Stimulated activated CD8-positive, alpha-beta memory T cell treated with anti-CD3 and anti-CD28 coated beads, Interleukin-7, amount 100 ng/mL, for 24 hours (primary cell): ENCODE results near the gene ACTL10.
"Not testable (repeated sequence)": the region's sequence is repeated elsewhere in the genome, so short reads cannot be mapped to it uniquely, and the experiment has no call there.

ENCODE experiments used
- DNase-seq: peaks from one replicate; pipeline ENCODE4 v3.0.0-alpha.2; 2020; ENCODE audit warnings: low read depth

The ACTL10 gene

DNA sequence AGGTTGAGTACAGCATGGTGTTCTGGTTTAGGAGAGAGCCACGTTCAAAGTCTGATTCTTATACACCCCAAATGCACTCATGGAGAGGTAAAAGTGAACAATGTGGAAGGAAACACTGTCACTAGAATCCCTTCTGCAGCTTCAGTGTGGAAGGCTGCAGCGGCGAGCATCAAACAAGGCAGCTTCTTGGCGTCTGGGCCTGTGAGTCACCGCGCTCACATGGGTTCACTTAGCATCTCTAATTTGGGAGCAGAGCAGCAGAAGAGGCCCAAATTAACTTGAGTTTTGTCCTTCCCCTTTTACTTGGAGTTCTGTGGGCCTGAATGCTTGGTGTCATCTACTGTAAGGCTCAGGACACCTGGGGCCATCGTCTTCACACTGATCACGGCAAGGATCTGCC, 30.4 kb downstream of the ACTL10 start:
- DNase-seq, result no peak

DNA sequence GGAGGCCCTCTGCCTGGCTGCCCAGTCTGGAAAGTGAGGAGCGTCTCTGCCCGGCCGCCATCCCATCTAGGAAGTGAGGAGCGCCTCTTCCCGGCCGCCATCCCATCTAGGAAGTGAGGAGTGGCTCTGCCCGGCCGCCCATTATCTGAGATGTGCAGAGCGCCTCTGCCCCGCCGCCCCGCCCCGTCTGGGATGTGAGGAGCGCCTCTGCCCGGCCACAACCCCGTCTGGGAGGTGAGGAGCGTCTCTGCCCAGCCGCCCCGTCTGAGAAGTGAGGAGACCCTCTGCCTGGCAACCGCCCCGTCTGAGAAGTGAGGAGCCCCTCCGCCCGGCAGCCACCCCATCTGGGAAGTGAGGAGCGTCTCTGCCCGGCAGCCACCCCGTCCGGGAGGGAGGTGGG, 32.2 kb downstream of the ACTL10 start:
- not testable (repeated sequence) for DNase-seq

- not testable (repeated sequence) for DNase-seq
Measured at GRCh38 chr20:33700696-33701441, 34.1 kb downstream of the ACTL10 start.

DNA sequence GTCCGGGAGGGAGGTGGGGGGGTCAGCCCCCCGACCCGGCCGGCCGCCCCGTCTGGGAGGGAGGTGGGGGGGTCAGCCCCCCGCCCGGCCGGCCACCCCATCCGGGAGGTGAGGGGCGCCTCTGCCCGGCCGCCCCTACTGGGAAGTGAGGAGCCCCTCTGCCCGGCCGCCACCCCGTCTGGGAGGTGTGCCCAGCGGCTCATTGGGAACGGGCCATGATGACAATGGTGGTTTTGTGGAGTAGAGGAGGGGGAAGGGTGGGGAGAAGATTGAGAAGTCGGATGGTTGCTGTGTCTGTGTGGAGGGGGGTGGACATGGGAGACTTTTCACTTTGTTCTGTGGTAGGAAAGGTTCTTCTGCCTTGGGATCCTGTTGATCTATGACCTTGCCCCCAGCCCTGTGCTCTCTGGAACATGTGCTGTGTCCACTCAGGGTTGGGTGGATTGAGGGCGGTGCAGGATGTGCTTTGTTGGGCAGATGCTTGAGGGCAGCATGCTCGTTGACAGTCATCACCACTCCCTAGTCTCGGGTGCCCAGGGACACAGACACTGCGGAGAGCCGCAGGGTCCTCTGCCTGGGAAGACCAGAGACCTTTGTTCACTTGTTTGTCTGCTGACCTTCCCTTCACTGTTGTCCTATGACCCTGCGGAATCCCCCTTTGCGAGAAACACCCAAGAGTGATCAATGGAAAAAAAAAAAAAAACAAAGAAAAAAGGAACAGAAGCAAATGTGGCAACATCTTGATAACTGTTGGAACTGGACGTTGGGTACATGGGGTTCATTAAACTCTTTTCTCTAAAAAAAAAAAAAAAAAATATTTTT, 35.1 kb downstream of the ACTL10 start:
- DNase-seq, result no peak

- DNase-seq, result no peak
Measured at GRCh38 chr20:33702861-33703260, 36.1 kb downstream of the ACTL10 start.

- DNase-seq, result no peak
Measured at GRCh38 chr20:33703498-33704137, 36.9 kb downstream of the ACTL10 start.

DNA sequence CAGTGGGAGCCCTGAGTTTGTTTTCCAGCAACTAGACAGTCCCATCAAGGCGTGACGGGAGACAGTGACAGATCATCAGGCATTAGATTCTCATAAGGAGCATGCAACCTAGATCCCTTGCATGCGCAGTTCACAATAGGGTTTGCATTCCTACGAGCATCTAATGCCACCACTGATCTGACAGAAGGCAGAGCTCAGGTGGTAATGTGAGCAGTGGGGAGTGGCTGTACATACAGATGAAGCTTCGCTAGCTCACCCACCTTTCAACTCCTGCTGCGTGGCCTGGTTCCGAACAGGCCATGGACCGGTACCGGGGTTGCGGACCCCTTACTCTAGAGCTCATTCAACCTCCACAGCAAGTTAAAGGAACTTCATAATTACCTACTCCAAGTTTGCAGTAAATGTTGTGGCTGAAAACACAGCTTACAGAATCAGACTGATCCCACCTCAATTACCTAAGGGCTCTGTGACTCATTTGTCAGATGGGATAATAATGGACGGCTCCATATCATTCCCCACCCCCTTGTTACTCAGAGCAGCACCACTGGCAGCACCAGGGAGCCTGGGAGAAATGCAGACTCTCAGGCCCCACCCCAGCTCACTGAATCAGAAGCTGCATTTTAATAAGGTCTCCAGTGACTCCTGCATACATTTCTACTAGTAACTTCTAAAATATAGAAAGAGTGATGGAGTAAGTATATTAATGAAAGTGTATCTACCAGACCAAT, 37.6 kb downstream of the ACTL10 start:
- no peak for DNase-seq

DNA sequence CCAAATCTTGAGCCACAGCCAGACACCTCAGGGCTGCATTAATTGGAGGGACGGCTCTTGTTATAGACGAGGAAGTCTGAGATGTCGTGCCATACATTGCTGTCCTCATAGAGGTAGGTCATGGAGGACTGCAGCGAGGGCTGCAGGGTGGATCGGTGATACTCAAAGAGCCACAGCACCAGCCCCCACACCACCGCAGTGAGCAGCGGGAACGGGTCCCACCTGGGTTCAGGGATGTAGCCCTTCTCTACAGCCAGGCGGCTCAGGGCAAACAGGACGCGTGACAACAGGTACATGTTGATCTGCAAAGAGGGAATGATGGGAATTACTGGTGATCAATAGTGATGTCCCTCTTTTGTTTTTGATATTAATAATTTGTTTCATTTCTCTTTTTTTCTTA, 40.9 kb downstream of the ACTL10 start:
- DNase-seq, result no peak

DNA sequence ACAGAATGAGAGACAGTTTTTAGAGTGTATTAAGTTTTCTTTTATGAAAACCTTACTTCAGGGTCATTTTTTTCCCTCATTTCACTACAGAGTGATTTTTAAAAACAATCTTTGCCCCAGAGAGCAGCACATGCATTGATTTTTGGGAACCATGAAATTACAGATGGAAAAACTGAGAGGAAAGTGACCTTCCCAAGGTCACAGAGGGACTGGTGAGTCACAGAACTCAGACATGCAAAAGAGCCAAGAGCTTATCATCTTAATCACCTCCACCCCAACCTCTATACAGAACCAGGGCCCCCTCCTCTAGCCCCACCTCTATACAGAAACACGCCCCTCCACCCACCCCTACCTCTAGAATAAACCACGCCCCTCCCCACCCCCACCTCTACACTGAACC, 42.7 kb downstream of the ACTL10 start:
- no peak for DNase-seq

DNA sequence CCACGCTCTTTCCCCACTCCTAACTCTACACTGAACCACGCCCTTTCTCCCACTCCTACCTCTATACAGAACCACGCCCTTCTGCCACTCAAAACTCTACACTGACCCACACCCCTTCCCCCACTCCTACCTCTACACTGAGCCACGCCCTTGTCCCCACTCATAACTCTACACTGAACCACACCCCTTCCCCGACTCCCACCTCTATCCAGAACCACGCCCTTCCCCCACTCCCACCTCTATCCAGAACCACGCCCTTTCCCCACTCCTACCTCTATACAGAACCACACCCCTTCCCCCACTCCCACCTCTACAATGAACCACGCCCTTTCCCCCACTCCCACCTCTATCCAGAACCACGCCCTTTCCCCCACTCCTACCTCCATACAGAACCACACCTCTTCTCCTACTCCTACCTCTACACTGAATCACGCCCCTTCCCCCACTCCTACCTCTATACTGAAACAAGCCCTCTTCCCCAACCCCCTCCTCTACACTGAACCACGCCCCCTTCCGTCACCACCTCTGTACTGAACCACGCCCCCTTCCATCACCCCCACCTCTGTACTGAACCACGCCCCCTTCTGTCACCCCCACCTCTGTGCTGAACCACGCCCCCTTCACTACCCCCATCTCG, 43.3 kb downstream of the ACTL10 start:
- DNase-seq, result no peak

DNA sequence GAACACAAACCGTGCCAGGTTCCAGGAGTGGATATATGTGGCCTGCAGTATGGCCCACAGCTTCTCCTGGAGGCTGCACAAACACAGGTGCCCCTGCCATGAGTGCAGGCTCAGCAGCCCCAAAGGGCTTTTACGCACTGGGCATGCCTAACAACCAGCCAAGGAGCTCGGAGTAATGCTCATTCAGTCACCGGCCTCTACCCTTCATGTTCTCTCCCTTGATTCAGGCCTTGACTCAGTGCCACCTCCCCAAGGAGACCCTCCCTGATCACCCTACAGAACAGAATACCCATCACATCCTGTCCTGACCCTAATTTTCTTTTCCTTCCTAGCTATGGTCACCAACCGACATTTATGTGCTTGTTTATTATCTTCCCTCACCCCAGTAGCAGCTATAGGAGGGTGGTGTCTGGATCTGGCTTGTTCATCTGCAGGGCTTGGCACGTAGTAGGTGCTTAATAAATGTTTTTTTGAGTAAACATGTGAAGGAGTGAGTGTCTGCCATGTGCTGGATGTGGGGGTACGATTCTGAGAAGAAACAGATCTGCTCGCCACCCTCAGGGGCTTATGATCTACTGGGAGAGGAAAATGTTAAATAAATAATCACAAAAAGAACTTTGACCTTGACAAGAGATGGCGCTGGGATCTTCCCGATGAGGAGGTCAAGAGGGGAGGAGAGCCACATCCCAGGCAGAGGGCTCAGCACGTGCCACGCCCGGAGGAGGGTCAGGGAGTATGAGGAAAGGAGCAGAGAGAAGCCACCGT, 44.1 kb downstream of the ACTL10 start:
- DNase-seq, result no peak

DNA sequence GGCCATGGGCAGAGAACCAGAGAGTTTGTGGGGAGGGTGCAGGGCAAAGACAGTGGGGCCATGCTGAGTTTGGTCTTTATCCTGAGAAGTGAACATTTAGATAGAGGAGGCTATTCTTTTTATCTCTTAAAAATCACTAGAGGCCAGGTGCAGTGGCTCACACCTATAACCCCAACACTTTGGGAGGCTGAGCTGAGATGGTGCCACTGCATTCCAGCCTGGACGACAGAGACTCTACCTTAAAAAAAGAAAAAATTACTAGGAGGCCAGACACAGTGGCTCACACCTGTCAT, 44.6 kb downstream of the ACTL10 start:
- DNase-seq, result no peak

GRCh38 chr20:33713865-33714367, 47.2 kb downstream of the ACTL10 start:
- DNase-seq, result no peak

DNA sequence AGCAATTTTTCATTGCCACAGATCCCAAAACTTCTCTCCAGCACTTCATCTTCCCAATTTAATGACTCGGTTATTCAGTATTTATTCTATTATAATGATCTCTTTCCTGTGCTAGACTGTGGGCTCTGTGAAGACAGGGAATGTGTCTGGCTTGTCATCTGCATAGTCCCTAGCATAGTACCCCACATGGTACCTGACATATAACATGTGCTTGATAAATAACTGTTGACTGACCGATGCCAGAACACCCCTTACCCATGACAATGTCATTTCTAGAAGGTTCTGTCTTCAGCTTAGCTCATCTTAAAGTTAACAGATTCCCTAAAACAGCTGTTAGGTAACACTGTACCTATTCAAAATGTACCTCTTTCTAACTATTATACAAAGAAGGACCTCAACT, 49.8 kb downstream of the ACTL10 start:
- DNase-seq, result no peak
